Left lobe of liver (tissue), 2 donors: ENCODE data around the gene SUCLA2. TPM values are rescaled to one million over a fixed set of nuclear protein-coding genes. Genes with fewer than 3 reads are reported as not detected.
A peak's percentile ranks its signal among the peaks of the same experiment; 100 is the strongest.
"Not testable (repeated sequence)": the region's sequence is repeated elsewhere in the genome, so short reads cannot be mapped to it uniquely, and the experiment has no call there.

Source experiments
- ATAC-seq: fragments of 200-7000 bp; cut with Tn5 transposase; one replicate; pipeline ENCODE4 v1.9.1; 2020; ENCODE audit warnings: mild to moderate bottlenecking, moderate library complexity
- DNase-seq: peaks from one replicate; pipeline ENCODE4 v3.0.0-alpha.2; 2020; ENCODE audit warnings: low spot score
- total RNA-seq: library from RNA; stranded (reverse); gene quantifications from one replicate; pipeline ENCODE4 v1.2.1, GENCODE V29; 2021
- donor health status: DM: no; HTN: no; CAD: no; lungs with moderate emphysema.
- donor health status: DM: no; HTN: yes; CAD: no.

Gene SUCLA2
- total RNA-seq = 15.7 TPM

GRCh38 chr13:48001114-48001881, at the start of gene SUCLA2:
Gene SUCLA2 (minus strand): TSS chr13:48001273. CDS start chr13:48001269, 4 bp downstream.
- peak; percentile 98 for ATAC-seq
- DNase-seq = peak; percentile 96

GRCh38 chr13:48050550-48050949, 49.5 kb upstream of the SUCLA2 start:
- DNase-seq = no peak
- no peak for ATAC-seq

GRCh38 chr13:48043789-48044503, 42.9 kb upstream of the SUCLA2 start:
- no peak for ATAC-seq
- DNase-seq = no peak

GRCh38 chr13:48042894-48043293, 41.8 kb upstream of the SUCLA2 start:
- DNase-seq = no peak
- no peak for ATAC-seq

- DNase-seq (no peak), ATAC-seq (no peak)
These were observed 39.8 kb upstream of the SUCLA2 start for GRCh38 chr13:48040896-48041295.

- DNase-seq (no peak), ATAC-seq (no peak)
These were observed 39.0 kb upstream of the SUCLA2 start for GRCh38 chr13:48040049-48040448.

- ATAC-seq (no peak), DNase-seq (no peak)
These were observed 37.7 kb upstream of the SUCLA2 start for GRCh38 chr13:48038761-48039160.

GRCh38 chr13:48037346-48038173, 36.5 kb upstream of the SUCLA2 start, which contains the start of gene NUDT15:
Gene NUDT15 (plus strand): TSS chr13:48037726. CDS start chr13:48037747, 21 bp downstream.
- ATAC-seq = peak; percentile 98
- peak; percentile 95 for DNase-seq

GRCh38 chr13:48029859-48030258, 28.8 kb upstream of the SUCLA2 start:
- no peak for DNase-seq
- no peak for ATAC-seq

GRCh38 chr13:48028066-48028465, 27.0 kb upstream of the SUCLA2 start:
- DNase-seq (no peak), ATAC-seq (no peak)

- ATAC-seq (no peak), DNase-seq (no peak)
These were observed 18.7 kb upstream of the SUCLA2 start for GRCh38 chr13:48019796-48020195.

- DNase-seq = no peak
- ATAC-seq = no peak
These were observed 17.6 kb upstream of the SUCLA2 start for GRCh38 chr13:48018637-48019036.

- no peak for ATAC-seq
- no peak for DNase-seq
These were observed 13.3 kb upstream of the SUCLA2 start for GRCh38 chr13:48014359-48014758.

GRCh38 chr13:48012668-48013067, 11.6 kb upstream of the SUCLA2 start:
- ATAC-seq = no peak
- no peak for DNase-seq

GRCh38 chr13:48010698-48011097, 9.6 kb upstream of the SUCLA2 start:
- ATAC-seq = no peak
- no peak for DNase-seq

- ATAC-seq (no peak), DNase-seq (no peak)
These were observed 8.2 kb upstream of the SUCLA2 start for GRCh38 chr13:48009284-48009683.

GRCh38 chr13:48006396-48006795, 5.3 kb upstream of the SUCLA2 start:
- no peak for ATAC-seq
- DNase-seq = no peak

- ATAC-seq (no peak), DNase-seq (no peak)
These were observed 3.1 kb upstream of the SUCLA2 start for GRCh38 chr13:48004201-48004600.

GRCh38 chr13:48001999-48002398, 926 bp upstream of the SUCLA2 start:
- not testable (repeated sequence) for ATAC-seq, DNase-seq

- DNase-seq (no peak), ATAC-seq (peak; percentile 64)
These were observed 437 bp downstream of the SUCLA2 start for GRCh38 chr13:48000559-48001113.

GRCh38 chr13:47999973-48000372, 1.1 kb downstream of the SUCLA2 start:
- no peak for DNase-seq
- ATAC-seq = no peak
